PC-3 (cell line): ENCODE measurements around the gene CT45A9. TPM values are rescaled to one million over a fixed set of nuclear protein-coding genes. Genes with fewer than 3 reads are reported as not detected.
"Not testable (repeated sequence)": the region's sequence is repeated elsewhere in the genome, so short reads cannot be mapped to it uniquely, and the experiment has no call there.

ENCODE experiments used
- ATAC-seq: fragments of 200-7000 bp; cut with Tn5 transposase; 2 replicates; pipeline ENCODE4 v1.9.1; 2020; ENCODE audit warnings: mild to moderate bottlenecking, moderate library complexity
- Bru-seq: library from RNA; stranded (reverse); fragments of 400-500 nt; gene quantifications from one replicate; lab custom pipeline; 2021; lab: Mats Ljungman, UMichigan
- BruChase-seq, 2 experiments: library from RNA; stranded (reverse); fragments of 400-500 nt; gene quantifications; one replicate each; lab custom pipeline; 2021; lab: Mats Ljungman, UMichigan
- BruUV-seq: library from RNA; stranded (reverse); fragments of 400-500 nt; replicated peaks from 2 replicates; lab custom pipeline; 2021; lab: Mats Ljungman, UMichigan
- CTCF ChIA-PET: fragments of 300-600 bp; sonication (Branson Sonifier 250); formaldehyde crosslinking; loops from one replicate; lab custom pipeline; 2022; ENCODE audit warnings: antibody characterized with exemption; lab: Charles Lee
- POLR2A ChIA-PET: fragments of 300-600 bp; sonication (Branson Sonifier 250); formaldehyde crosslinking; loops from one replicate; lab custom pipeline; 2022; ENCODE audit warnings: antibody characterized with exemption; ENCODE audit not compliant: unreplicated experiment; lab: Charles Lee
- DNase-seq: peaks from one replicate; pipeline ENCODE4 v3.0.0-alpha.2; 2015
- H2AFZ ChIP-seq: fragments of 300-600 bp; sonication (generic); 2 replicates; pipeline ENCODE4 v1.6.0; 2016; ENCODE audit warnings: antibody characterized with exemption, low read length
- H3F3A ChIP-seq: fragments of 300-600 bp; sonication (generic); one replicate; pipeline ENCODE4 v1.6.0; 2017; ENCODE audit warnings: antibody characterized with exemption, low read length, control low read depth, mild to moderate bottlenecking; ENCODE audit not compliant: unreplicated experiment
- H3K27ac ChIP-seq: fragments of 300-600 bp; sonication (generic); 2 replicates; pipeline ENCODE4 v1.5.1; 2016; ENCODE audit warnings: mild to moderate bottlenecking, low read length
- H3K27me3 ChIP-seq: fragments of 300-600 bp; sonication (generic); 2 replicates; pipeline ENCODE4 v1.6.1; 2016; ENCODE audit warnings: low read length, mixed read lengths
- H3K36me3 ChIP-seq: fragments of 300-600 bp; sonication (generic); 2 replicates; pipeline ENCODE4 v1.6.1; 2016; ENCODE audit warnings: low read depth, mixed run types, low read length, mixed read lengths
- H3K4me1 ChIP-seq: fragments of 300-600 bp; sonication (generic); 2 replicates; pipeline ENCODE4 v1.5.1; 2016; ENCODE audit warnings: low read length; ENCODE audit not compliant: insufficient read depth
- H3K4me2 ChIP-seq: fragments of 300-600 bp; sonication (generic); 2 replicates; pipeline ENCODE4 v1.6.0; 2016; ENCODE audit warnings: low read length
- H3K4me3 ChIP-seq: fragments of 300-600 bp; sonication (generic); 2 replicates; pipeline ENCODE4 v1.5.1; 2016; ENCODE audit warnings: mild to moderate bottlenecking, low read length, mixed read lengths
- H3K79me2 ChIP-seq: fragments of 300-600 bp; sonication (generic); 2 replicates; pipeline ENCODE4 v1.6.1; 2017; ENCODE audit warnings: low read length, mixed read lengths
- H3K9ac ChIP-seq: fragments of 300-600 bp; sonication (generic); 2 replicates; pipeline ENCODE4 v1.6.0; 2016; ENCODE audit warnings: mild to moderate bottlenecking, low read length
- H3K9me2 ChIP-seq: fragments of 300-600 bp; sonication (generic); replicated peaks from 2 replicates; pipeline ENCODE4 v1.6.1; 2016; ENCODE audit warnings: mixed run types, low read length, mixed read lengths
- H3K9me3 ChIP-seq: fragments of 300-600 bp; sonication (generic); 2 replicates; pipeline ENCODE4 v1.6.1; 2016; ENCODE audit warnings: low read length, mixed read lengths
- H4K20me1 ChIP-seq: fragments of 300-600 bp; sonication (generic); 2 replicates; pipeline ENCODE4 v1.6.1; 2016; ENCODE audit warnings: low read length, mixed read lengths
- CTCF ChIP-seq: fragments of 300-600 bp; sonication (generic); conservative IDR thresholded peaks from 2 replicates; pipeline ENCODE4 v1.5.1; 2017; ENCODE audit warnings: antibody characterized with exemption, low read depth, mild to moderate bottlenecking, low read length
- EZH2 ChIP-seq: fragments of 300-600 bp; sonication (generic); IDR thresholded peaks from one replicate; pipeline ENCODE4 v1.6.1; 2017; ENCODE audit warnings: antibody characterized with exemption, mild to moderate bottlenecking, low read length; ENCODE audit not compliant: unreplicated experiment
- EZH2phosphoT487 ChIP-seq: fragments of 300-600 bp; sonication (generic); IDR thresholded peaks from 2 replicates; pipeline ENCODE4 v1.6.1; 2018; ENCODE audit warnings: mild to moderate bottlenecking, antibody characterized with exemption, low read length, borderline replicate concordance
- intact Hi-C: fragments of 100-400 bp; cut with micrococcal nuclease; formaldehyde crosslinking; loops from 2 replicates; pipeline ENCODE4 v1.9.0; 2023
- long read RNA-seq: library from polyadenylated mRNA; unstranded; transcript quantifications from one replicate; pipeline ENCODE4 v2.0.0, GENCODE V29; 2021; ENCODE audit not compliant: unreplicated experiment
- total RNA-seq: library from RNA; depleted of rRNA; stranded (reverse); fragments of >200 nt; gene quantifications from 2 replicates; pipeline ENCODE4 v1.2.3, GENCODE V29; 2014; rRNA removed

The CT45A9 gene
- not detected in 2 replicates for total RNA-seq
- Bru-seq, nascent RNA = not detected
- not detected for BruChase-seq, experiment 1, labeled RNA remaining after a 6-hour chase
- BruChase-seq, experiment 2, labeled RNA remaining after a 2-hour chase = not detected
- long read RNA-seq = 0 reads

- BruUV-seq, intact Hi-C loops, H4K20me1 ChIP-seq, H2AFZ ChIP-seq, H3K4me3 ChIP-seq, H3K9me3 ChIP-seq, H3K27ac ChIP-seq, H3K9ac ChIP-seq, ATAC-seq, POLR2A ChIA-PET, H3K9me2 ChIP-seq, H3K79me2 ChIP-seq, DNase-seq, H3K4me2 ChIP-seq, H3K27me3 ChIP-seq, H3F3A ChIP-seq, CTCF ChIA-PET, H3K4me1 ChIP-seq, H3K36me3 ChIP-seq: not testable (repeated sequence)
These were observed at the start of gene CT45A9 for GRCh38 chrX:135871712-135872111. TSS of gene CT45A9 (minus strand) at chrX:135871812. CDS start at chrX:135868061, 3,751 bp downstream.

GRCh38 chrX:135920516-135920915 is 48.9 kb upstream of the CT45A9 start:
- H3K36me3 ChIP-seq, CTCF ChIA-PET, H3K4me2 ChIP-seq, H3K4me3 ChIP-seq, H3K9me2 ChIP-seq, ATAC-seq, H3K27ac ChIP-seq, POLR2A ChIA-PET, H3F3A ChIP-seq, H3K79me2 ChIP-seq, H3K9me3 ChIP-seq, H4K20me1 ChIP-seq, intact Hi-C loops, BruUV-seq, H3K9ac ChIP-seq, H3K4me1 ChIP-seq, DNase-seq, H2AFZ ChIP-seq: not testable (repeated sequence)
- peaks cover 28% of the 10 kb centered on the region for H3K27me3 ChIP-seq

GRCh38 chrX:135914404-135914803 is 42.8 kb upstream of the CT45A9 start:
- H2AFZ ChIP-seq = no peak overlapping the region
- H3K9me3 ChIP-seq = no peaks in the 10 kb centered on the region
- POLR2A ChIA-PET = no interaction called here
- CTCF ChIA-PET = no interaction called here
- H3K79me2 ChIP-seq = no peaks in the 10 kb centered on the region
- peaks cover 83% of the 10 kb centered on the region for H3K27me3 ChIP-seq
- no peaks in the 10 kb centered on the region for H3K36me3 ChIP-seq
- H3K4me2 ChIP-seq = no peak overlapping the region
- no TSS peak for BruUV-seq
- intact Hi-C loops = no loop called here
- no peak overlapping the region for H3K27ac ChIP-seq
- DNase-seq (no peak), ATAC-seq (no peak)
- TF ChIP-seq EZH2 = no peak
- no peak for TF ChIP-seq EZH2phosphoT487
- TF ChIP-seq CTCF = no peak
- H3F3A ChIP-seq = no peaks in the 10 kb centered on the region
- no peak overlapping the region for H3K4me3 ChIP-seq
- H3K9me2 ChIP-seq = no peaks in the 10 kb centered on the region
- no peak overlapping the region for H3K9ac ChIP-seq
- no peaks in the 10 kb centered on the region for H4K20me1 ChIP-seq
- no peaks in the 10 kb centered on the region for H3K4me1 ChIP-seq

- no peak overlapping the region for H2AFZ ChIP-seq
- intact Hi-C loops = no loop called here
- no peaks in the 10 kb centered on the region for H3K79me2 ChIP-seq
- CTCF ChIA-PET = no interaction called here
- no peaks in the 10 kb centered on the region for H3F3A ChIP-seq
- ATAC-seq (no peak), DNase-seq (no peak)
- POLR2A ChIA-PET = no interaction called here
- no peak overlapping the region for H3K4me3 ChIP-seq
- H3K27me3 ChIP-seq = peaks cover 56% of the 10 kb centered on the region
- no peaks in the 10 kb centered on the region for H3K9me2 ChIP-seq
- H3K36me3 ChIP-seq = no peaks in the 10 kb centered on the region
- H3K27ac ChIP-seq = no peak overlapping the region
- H3K9me3 ChIP-seq = no peaks in the 10 kb centered on the region
- H3K4me1 ChIP-seq = no peaks in the 10 kb centered on the region
- no peak overlapping the region for H3K9ac ChIP-seq
- no TSS peak for BruUV-seq
- H3K4me2 ChIP-seq = no peak overlapping the region
- H4K20me1 ChIP-seq = no peaks in the 10 kb centered on the region
- TF ChIP-seq CTCF (no peak), EZH2phosphoT487 (no peak), EZH2 (no peak)
These were observed 38.6 kb upstream of the CT45A9 start for GRCh38 chrX:135910251-135910650.
